Head of caudate nucleus (tissue), 42 donors: Measurements from ENCODE around the gene HRH4.

Source experiments
- DNase-seq, 42 donors: peaks; one replicate each; pipeline versions ENCODE4 v3.0.0 to v3.0.0-alpha.2; 2020 to 2021; ENCODE audit warnings: mixed read lengths in 7 of 42
- intact Hi-C: fragments of 100-400 bp; cut with DNase I; formaldehyde crosslinking; loops from one replicate; pipeline ENCODE4 v1.15.0; 2022

The HRH4 gene, protein sequence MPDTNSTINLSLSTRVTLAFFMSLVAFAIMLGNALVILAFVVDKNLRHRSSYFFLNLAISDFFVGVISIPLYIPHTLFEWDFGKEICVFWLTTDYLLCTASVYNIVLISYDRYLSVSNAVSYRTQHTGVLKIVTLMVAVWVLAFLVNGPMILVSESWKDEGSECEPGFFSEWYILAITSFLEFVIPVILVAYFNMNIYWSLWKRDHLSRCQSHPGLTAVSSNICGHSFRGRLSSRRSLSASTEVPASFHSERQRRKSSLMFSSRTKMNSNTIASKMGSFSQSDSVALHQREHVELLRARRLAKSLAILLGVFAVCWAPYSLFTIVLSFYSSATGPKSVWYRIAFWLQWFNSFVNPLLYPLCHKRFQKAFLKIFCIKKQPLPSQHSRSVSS

DNA sequence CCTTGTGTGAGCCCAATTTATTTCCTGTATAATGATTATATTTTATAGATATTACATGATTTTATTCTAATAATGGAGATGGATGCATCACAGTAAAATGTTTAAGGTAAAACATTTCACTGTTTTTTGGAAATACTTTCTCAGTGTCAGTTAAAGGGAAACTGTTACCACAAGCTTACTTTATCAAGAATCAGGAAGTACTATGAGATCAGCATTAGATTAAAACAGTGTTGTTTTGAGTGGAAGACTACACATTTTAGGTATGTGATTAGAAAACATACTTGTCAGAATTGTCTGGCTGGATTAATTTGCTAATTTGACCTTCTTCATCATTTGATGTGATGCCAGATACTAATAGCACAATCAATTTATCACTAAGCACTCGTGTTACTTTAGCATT lies at the start of gene HRH4:
HRH4 (plus strand) TSS at position 250 of the 400 bp plus-strand sequence; CDS start at position 342, 92 bp downstream.
- DNase-seq = no peak
- intact Hi-C loops = no loop called here

DNA sequence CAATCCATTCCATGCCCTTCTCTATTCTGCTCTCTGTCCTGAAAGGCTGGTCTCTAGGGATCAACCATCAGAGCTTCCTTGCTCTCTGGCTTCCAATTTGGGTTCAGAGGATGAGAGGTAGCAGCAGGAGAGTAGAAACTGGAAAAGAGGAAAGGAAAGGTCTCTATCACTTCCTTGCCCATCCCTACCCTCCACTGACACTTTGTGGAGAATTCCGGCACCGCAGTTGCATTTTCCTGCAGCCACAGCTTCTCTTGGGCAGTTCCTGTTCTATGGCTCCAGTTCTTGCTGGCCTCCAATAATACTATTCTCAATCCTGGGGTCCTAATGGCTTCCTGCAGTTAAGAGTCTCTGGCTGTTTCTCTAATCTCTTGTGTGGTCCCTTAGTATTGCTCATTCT lies 47.3 kb upstream of the HRH4 start:
- intact Hi-C loops = no loop called here
- peak in 15 of 42 donors; percentile 9 to 70 (median 34) for DNase-seq

DNA sequence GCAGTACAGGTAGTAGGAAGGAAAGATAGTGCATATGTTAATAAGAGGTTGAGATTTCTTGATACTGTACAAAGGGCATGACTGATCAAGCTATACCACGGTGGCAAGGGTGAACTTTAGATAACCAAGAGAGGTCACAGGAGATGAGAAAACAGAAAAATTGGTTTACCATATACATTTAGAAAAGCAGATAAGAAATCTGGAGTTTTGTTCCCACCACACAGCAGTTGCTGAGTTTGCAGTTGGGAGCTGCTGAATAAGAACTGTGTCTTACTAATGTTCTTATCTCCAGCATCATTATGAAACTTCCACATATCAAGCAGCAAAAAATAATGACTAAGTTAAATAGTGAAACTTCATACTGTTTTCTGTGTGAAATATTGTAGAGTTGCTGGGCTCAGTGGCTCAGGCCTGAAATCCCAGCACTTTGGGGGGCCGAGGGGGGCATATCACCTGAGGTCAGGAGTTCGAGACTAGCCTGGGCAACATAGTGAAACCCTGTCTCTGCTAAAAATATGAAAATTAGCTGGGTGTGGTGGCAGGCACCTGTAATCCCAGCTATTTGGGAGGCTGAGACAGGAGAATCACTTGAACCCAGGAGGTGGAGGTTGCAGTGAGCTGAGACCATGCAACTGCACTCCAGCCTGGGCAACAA lies 46.0 kb upstream of the HRH4 start:
- intact Hi-C loops = no loop called here

DNA sequence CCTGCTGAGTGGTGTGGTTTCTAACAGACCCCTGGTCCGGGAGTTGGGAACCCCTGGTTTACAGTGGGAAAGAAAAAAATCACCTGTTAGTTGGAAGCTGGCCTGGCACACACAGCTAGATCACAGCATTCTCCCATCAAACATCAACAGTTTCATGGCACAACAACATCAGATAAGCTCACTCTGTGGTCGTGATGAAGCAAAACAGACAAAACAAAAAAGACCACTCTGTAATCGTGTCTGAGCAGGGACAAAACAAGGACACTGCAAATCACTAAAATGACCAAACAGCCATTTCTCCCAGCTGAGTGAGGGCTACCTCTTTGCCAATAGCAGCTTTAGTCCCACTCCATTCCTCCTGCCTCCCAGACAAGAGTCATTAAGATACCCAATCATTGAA lies 43.0 kb upstream of the HRH4 start:
- no peak for DNase-seq
- intact Hi-C loops = no loop called here

More for the DNA sequence above, 46.0 kb upstream of the HRH4 start:
- DNase-seq = no peak

DNA sequence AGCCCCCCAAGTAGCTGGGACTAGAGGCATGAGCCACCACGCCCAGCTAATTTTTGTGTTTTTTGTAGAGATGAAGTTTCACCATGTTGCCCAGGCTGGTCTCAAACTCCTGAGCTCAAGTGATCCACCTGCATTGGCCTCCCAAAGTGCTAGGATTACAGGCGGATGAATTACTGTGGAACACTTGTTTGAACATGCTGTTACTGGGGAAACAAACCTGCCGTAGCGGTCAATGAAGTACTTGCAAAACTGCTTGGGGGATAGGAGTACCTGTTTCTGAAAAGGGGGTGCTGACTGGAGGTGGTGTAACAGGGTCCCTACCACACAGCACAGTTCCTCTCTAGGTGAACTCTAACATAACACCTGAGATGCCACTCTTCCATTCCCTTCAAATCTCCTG lies 39.9 kb upstream of the HRH4 start:
- DNase-seq = no peak
- intact Hi-C loops = no loop called here

DNA sequence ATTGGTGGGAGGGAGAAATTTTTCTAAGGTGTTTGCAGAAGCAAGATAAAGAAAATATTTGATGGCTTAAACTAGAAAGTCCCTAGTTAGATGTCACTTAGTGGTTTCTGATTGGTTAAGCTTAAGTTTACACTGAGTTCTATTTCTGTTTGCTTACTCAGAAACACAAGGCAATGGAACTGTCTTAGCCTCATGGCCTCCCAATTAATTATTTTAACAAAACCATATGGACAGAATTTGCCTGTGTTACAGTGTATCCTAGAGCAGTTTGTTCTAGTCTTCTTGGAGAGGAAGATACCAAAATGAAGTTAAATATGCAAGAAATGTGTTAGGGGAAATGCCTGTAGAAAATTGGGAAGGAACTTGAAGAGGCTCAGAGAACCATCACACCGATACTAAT lies 38.6 kb upstream of the HRH4 start:
- intact Hi-C loops = no loop called here
- DNase-seq = no peak

DNA sequence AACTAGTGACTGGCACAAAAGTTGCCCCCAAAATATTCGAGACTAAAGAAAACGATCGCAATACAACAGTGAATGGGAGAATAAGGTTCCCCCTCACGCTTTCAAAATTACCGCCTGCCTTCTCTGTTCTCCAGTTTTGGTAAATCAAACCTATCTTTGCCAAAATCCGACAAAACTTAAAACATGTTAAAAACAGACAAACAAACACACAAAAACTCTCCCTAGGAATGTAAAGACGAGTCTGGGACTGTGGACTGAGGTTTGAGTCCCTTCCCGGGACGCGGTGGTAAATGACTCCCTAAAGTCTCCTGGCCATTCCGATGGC lies 34.4 kb upstream of the HRH4 start:
- intact Hi-C loops = loop anchor here (2.0 kb wide), 1 partner anchor 29 kb away; the partner anchor contains the start of gene OSBPL1A
- no peak for DNase-seq

DNA sequence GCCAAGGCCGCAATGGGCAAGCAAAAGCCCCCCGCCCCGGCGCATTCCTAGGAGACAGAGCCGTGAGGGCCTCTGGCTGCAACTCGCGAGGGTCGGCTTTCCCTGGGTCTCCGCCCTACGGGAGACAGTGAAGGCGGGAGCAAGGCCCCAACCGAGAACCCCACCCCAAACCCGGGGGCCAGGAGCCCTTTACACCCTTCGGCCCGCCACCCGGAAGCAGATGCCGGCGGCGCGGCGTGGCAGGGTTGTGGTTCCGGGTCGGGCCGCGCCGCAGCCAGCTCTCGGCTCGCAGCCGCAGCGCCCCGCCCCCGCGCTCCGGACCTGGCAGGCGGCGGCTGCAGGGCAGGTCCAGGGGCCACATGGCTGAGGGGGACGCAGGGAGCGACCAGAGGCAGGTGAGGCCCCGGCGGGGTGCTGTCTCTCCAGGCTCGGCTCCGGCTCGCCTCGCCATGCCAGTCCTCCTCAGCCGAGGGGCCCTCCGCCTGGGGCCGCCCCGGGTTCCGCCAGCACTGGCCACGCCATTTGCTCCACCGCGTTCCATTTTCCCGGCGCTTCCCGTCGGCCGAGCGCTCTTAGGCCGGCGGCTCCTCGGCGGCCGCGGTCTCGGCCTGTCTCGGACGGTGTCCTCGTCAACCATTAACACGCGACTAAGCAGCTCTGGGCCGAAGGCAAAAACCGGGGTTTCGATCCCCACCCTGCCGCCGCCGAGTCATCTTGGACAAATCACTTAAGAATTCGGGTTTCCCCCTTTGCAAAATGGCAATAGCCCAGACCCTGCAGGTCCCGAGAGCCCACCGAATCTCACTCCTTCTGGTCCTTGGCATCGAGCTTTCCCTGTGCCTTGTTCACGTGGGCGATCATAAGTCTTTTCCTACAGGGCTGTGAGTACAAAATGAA lies 33.8 kb upstream of the HRH4 start, which contains the start of gene IMPACT:
IMPACT (plus strand) TSS at position 273 of the 897 bp plus-strand sequence; CDS start at position 360, 87 bp downstream.
- intact Hi-C loops = loop anchor here (2.0 kb wide), 1 partner anchor 30 kb away; the partner anchor contains the start of gene OSBPL1A

DNA sequence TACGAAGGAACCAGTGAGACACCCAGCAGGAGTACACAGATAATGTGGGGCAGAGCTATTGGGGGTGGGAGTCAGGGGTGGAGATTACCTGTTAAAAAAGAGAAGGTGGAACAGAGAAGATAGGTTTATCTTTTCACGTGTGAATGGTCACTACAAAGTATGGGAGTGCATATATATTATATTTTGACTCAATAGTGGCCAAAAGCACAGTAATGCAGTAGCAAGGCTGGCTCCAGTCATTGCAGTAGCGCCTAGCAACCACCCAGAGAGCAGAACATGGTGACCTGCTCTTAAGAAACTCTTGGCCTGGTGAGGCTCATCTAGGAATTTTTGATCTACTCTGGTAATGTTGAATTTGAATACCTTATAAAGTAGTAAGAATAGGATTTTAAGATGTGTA lies 33.0 kb upstream of the HRH4 start:
- DNase-seq = no peak
- intact Hi-C loops = loop anchor here (2.0 kb wide), 1 partner anchor 31 kb away; the partner anchor contains the start of gene OSBPL1A

More for the DNA sequence above, 33.8 kb upstream of the HRH4 start, which contains the start of gene IMPACT:
- DNase-seq = peak; percentile 32 to 92 (median 84)

DNA sequence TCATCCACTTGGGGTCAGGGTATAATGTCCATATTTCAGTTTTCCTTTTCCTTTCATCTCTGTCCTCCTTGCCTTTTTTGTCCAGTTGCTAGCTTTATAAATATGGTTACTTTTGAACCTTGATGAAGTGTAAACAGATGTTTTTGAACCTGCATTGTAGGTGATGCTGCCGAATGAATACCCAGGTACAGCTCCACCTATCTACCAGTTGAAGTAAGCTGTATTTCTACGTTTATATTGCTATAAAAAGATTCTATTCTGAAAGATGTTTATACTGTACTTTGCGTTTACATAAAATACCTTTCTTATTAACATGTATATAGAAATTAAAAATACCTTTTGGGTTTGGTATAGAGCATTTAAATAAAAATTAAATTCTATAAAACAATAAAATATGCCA lies 31.7 kb upstream of the HRH4 start:
- no peak for DNase-seq
- intact Hi-C loops = no loop called here

DNA sequence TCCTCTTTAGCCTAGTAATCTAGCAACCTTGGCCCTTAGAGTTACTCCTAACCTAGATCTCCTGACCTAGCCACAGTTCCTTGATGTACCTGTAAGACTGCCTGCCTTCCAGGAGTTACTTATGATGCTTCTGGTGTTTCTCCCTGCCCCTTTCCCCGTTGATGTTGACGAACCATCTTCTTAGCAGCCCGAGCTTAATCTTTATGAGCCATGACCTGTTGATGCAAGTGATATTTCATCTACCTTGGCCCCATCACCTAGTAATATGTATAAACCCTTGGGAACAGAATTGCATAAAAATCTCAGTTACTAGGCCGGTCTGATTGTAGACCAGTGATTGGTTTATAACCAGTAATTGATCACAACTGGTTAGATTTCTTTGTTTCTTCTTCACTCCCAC lies 31.2 kb upstream of the HRH4 start:
- intact Hi-C loops = no loop called here

DNA sequence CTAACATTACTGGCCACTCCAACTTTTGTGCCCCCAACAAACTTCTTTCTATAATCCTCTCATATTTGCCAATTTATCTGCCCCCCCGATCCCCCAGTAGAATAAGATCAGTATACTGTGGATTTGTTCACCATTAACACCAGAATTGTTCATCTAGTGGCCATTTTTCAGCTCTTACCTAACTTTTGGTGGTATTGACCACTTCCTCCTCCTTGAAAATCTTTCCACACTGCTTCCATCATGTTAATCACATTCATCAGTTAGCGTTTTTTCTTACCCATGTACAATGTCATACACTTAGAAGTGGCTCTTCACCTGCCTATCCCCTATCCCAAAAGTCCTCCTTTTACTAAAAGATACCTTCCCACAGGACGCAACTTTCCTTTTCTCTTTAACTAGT lies 27.8 kb upstream of the HRH4 start:
- no peak for DNase-seq

More for the DNA sequence above, 31.2 kb upstream of the HRH4 start:
- no peak for DNase-seq

DNA sequence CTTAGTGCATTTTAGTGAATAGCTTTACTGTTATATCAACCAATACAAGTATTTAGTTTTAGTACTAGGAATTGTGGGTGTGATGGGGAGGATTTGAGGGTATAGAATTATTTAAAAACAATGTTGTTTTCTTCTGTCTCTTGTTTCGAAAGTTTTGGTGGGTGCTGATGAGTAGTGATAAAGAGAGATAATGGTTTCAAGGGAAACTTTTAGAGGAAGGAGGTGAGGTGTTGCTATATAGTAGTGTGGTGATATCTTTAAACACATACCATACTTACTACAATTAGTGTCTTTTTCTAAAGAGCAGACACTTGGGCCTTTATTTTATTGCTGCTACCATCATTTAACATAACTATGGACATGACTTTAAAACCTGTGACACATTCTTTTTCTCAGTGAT lies 23.5 kb upstream of the HRH4 start:
- DNase-seq = no peak
- intact Hi-C loops = no loop called here

More for the DNA sequence above, 27.8 kb upstream of the HRH4 start:
- intact Hi-C loops = no loop called here

DNA sequence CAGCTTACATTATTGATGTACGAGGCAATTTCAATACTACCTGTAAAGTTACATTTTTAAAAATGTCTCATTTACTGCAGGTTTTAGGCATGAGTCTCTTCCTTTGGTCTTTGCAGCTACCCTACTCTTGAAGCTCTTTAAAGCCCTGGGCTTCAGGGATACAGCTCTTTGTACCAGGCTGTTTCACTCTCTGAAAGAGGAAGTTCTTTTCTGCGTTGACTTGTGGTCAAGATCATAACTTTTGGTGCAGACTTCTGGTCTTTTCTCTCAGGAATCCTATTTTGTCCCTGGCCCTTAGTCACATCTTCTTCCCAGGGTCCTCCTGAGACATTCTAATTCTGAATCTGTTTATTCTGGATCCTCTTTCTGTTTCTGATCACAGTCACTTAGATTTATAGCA lies 16.6 kb upstream of the HRH4 start:
- intact Hi-C loops = no loop called here
- no peak for DNase-seq

DNA sequence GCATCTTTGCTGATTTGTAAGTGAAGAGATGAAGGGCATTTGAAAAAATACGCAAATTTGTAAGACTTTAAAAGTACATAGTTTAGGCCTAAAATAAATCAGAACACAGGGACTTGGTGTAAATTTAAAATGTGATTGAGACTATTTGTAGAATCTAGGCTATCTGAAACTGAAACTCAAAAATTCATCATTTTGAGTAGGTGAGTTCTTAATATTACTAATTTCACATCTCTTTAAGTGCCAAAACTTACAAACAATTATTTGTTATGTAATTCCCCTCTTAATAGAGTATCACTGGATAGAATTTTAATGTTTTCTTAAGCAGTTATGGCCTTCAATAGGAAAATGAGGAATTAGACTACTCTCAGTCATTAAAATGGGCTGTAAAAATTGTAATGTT lies 14.0 kb upstream of the HRH4 start:
- DNase-seq = no peak

DNA sequence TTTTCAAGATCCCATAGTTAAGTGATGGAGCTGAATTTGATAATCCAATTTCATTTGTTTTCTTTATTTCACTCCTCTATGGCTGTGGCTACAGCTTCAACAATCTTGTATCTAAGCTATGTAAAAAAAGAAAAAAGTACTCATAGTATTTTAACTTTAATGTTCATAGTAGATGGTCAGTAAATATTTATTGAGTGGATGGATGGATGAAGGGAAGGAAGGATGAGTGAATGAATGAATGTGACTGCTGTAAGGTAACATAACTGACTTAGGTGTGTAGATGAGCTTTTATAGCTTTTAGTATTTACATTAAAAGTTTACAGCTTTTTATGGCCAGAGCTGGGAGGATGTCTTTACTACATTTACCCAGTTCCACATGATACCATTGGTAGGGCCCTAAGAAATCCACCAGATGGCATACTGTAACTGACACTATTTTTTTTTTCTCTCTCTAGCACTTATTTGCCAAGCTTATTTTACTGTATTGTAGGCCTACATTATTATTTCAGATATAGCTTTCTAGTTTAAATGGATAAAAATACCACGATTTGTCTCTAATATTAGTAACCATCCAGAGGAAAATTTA lies 13.4 kb upstream of the HRH4 start:
- intact Hi-C loops = no loop called here
- DNase-seq = no peak

More for the DNA sequence above, 14.0 kb upstream of the HRH4 start:
- intact Hi-C loops = no loop called here

DNA sequence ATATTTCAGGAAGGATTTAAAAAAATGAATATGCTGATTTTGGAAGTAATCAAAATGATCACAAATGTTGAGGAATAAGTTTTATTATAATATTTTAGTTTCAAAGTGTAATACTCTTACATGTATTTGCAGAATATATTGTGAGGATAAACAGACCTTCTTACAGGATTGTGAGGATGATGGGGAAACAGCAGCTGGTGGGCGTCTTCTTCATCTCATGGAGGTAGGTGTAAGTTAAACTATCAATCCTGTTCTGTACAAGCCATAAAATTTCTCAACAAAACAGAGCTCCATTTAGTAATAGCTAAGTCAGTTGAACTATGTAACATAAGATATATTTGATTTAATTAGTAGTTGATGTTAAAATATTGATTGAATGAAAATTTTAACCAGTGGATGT lies 12.5 kb upstream of the HRH4 start:
- peak in 13 of 42 donors; percentile 16 to 71 (median 35) for DNase-seq
- intact Hi-C loops = no loop called here

DNA sequence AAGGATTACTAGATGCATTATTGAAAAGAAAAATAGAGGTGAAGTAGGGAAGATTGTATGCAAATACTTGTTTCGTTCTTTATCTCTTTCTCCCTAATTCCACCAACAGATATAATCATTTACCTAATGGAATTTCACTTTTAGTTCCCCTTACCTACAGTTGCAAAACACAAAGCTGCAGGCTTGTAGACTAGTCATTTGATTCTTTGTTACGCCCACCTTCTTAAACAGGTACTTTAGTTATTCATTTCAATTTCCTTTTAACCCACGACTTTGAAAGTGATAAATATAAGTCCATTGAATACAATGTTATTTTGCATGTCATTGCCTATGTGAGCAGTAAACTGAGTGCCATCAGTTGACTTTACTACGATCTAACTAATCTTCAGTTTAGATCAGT lies 3.9 kb upstream of the HRH4 start:
- intact Hi-C loops = no loop called here

DNA sequence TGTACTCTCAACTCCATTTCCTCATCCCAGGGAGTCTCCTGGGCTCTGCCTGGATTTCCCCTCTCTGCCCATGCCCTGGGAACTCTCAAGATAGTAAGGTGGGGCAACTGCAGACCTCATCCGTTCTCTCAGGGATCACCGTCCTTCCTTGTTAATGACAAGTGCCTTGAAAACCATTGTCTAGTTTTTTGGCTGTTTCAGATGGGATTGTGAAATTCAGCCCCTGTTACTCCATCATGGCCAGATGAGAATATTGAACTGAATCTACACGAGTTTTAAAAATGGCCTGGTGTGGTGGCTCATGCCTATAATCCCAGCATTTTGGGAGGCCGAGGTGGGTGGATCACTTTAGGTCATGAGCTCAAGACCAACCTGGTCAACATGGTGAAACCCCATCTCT lies 665 bp upstream of the HRH4 start:
- no peak for DNase-seq
- intact Hi-C loops = no loop called here

More for the DNA sequence above, 3.9 kb upstream of the HRH4 start:
- no peak for DNase-seq
